Mesenchymal stem cell (in vitro differentiated cells and primary cell): ENCODE results near the gene CDSN.

Source experiments
- DNase-seq: peaks from one replicate; pipeline ENCODE4 v3.0.0-alpha.2; 2013
- H2AFZ ChIP-seq: one replicate; pipeline ENCODE4 v1.6.1; 2013; ENCODE audit warnings: low read depth, mild to moderate bottlenecking, control low read depth, inconsistent platforms, low read length, moderate library complexity
- H2AK5ac ChIP-seq: 2 replicates; pipeline ENCODE4 v1.6.1; 2013; ENCODE audit warnings: low read length, moderate library complexity, mild to moderate bottlenecking, inconsistent platforms; ENCODE audit not compliant: severe bottlenecking
- H2BK120ac ChIP-seq: one replicate; pipeline ENCODE4 v1.6.1; 2013; ENCODE audit warnings: low read depth, mild to moderate bottlenecking, inconsistent platforms, low read length, moderate library complexity
- H2BK12ac ChIP-seq, 2 experiments: one replicate each; pipeline ENCODE4 v1.6.1; 2013; ENCODE audit warnings: inconsistent platforms in 2 of 2, low read length in 2 of 2, mild to moderate bottlenecking in 2 of 2, moderate library complexity in 2 of 2, control low read depth in 1 of 2
- H2BK15ac ChIP-seq: one replicate; pipeline ENCODE4 v1.6.1; 2013; ENCODE audit warnings: mild to moderate bottlenecking, low read depth, inconsistent platforms; ENCODE audit not compliant: poor library complexity, severe bottlenecking
- H2BK5ac ChIP-seq: 2 replicates; pipeline ENCODE4 v1.6.1; 2013; ENCODE audit warnings: low read depth, mild to moderate bottlenecking, low read length, control low read depth, inconsistent platforms; ENCODE audit not compliant: poor library complexity, severe bottlenecking
- H3K14ac ChIP-seq, 2 experiments: one replicate each; pipeline ENCODE4 v1.6.1; 2013; ENCODE audit warnings: inconsistent platforms in 2 of 2, low read length in 2 of 2, control low read depth in 1 of 2, mild to moderate bottlenecking in 1 of 2, moderate library complexity in 1 of 2
- H3K18ac ChIP-seq, 2 experiments: one replicate each; pipeline ENCODE4 v1.6.1; 2013; ENCODE audit warnings: inconsistent platforms in 2 of 2, low read length in 2 of 2, control low read depth in 1 of 2, low read depth in 1 of 2, mild to moderate bottlenecking in 1 of 2
- H3K23ac ChIP-seq, 2 experiments: one replicate each; pipeline ENCODE4 v1.6.1; 2013; ENCODE audit warnings: inconsistent platforms in 2 of 2, low read length in 2 of 2, mild to moderate bottlenecking in 2 of 2, moderate library complexity in 2 of 2, control low read depth in 1 of 2
- H3K27ac ChIP-seq: 2 replicates; pipeline ENCODE4 v1.5.1; 2013; ENCODE audit warnings: mild to moderate bottlenecking, moderate library complexity, low read length, control low read depth, inconsistent platforms; ENCODE audit not compliant: poor library complexity, severe bottlenecking
- H3K27me3 ChIP-seq, 2 experiments: 2 replicates each; pipeline versions ENCODE4 v1.6.1 to v1.7.0; 2013; ENCODE audit warnings: low read length in 2 of 2, mild to moderate bottlenecking in 2 of 2, moderate library complexity in 2 of 2, control low read depth in 1 of 2, inconsistent platforms in 1 of 2; ENCODE audit not compliant: control insufficient read depth in 1 of 2, insufficient read depth in 1 of 2
- H3K36me3 ChIP-seq, 2 experiments: 2 replicates each; pipeline versions ENCODE4 v1.6.1 to v1.7.0; 2013; ENCODE audit warnings: low read length in 2 of 2, control low read depth in 1 of 2, inconsistent platforms in 1 of 2, low read depth in 1 of 2, mild to moderate bottlenecking in 1 of 2; ENCODE audit not compliant: insufficient read depth in 2 of 2, control insufficient read depth in 1 of 2
- H3K4ac ChIP-seq, 2 experiments: one replicate each; pipeline ENCODE4 v1.6.1; 2013; ENCODE audit warnings: inconsistent platforms in 2 of 2, low read length in 2 of 2, mild to moderate bottlenecking in 2 of 2, moderate library complexity in 2 of 2, control low read depth in 1 of 2, low read depth in 1 of 2
- H3K4me1 ChIP-seq: 2 replicates; pipeline ENCODE4 v1.6.1; 2013; ENCODE audit warnings: low read depth, low read length, control low read depth; ENCODE audit not compliant: control insufficient read depth, insufficient read depth
- H3K4me2 ChIP-seq: 2 replicates; pipeline ENCODE4 v1.6.1; 2013; ENCODE audit warnings: low read length, mild to moderate bottlenecking, inconsistent platforms; ENCODE audit not compliant: poor library complexity, severe bottlenecking
- H3K4me3 ChIP-seq, 2 experiments: 2 replicates each; pipeline versions ENCODE4 v1.5.1 to v1.7.0; 2013; ENCODE audit warnings: low read length in 2 of 2, mild to moderate bottlenecking in 2 of 2, control low read depth in 1 of 2, low read depth in 1 of 2; ENCODE audit not compliant: insufficient read depth in 1 of 2
- H3K79me1 ChIP-seq: replicated peaks from 2 replicates; pipeline ENCODE4 v1.6.1; 2013; ENCODE audit warnings: mild to moderate bottlenecking, control low read depth, low read length, inconsistent platforms; ENCODE audit not compliant: poor library complexity, severe bottlenecking
- H3K9ac ChIP-seq: 2 replicates; pipeline ENCODE4 v1.7.0; 2013; ENCODE audit warnings: mild to moderate bottlenecking, low read length, moderate library complexity
- H3K9me3 ChIP-seq: 2 replicates; pipeline ENCODE4 v1.7.0; 2013; ENCODE audit warnings: mild to moderate bottlenecking, low read length; ENCODE audit not compliant: control insufficient read depth
- H4K8ac ChIP-seq: one replicate; pipeline ENCODE4 v1.6.1; 2013; ENCODE audit warnings: inconsistent platforms, mild to moderate bottlenecking, low read length, moderate library complexity
- H4K91ac ChIP-seq: one replicate; pipeline ENCODE4 v1.6.1; 2013; ENCODE audit warnings: mild to moderate bottlenecking, low read length, inconsistent platforms
- WGBS: methylation state at CpG from one replicate; pipeline ENCODE4 v1.1.7; 2013; ENCODE audit warnings: mixed read lengths; 5-methylcytosine and 5-hydroxymethylcytosine counted together

Gene CDSN

DNA sequence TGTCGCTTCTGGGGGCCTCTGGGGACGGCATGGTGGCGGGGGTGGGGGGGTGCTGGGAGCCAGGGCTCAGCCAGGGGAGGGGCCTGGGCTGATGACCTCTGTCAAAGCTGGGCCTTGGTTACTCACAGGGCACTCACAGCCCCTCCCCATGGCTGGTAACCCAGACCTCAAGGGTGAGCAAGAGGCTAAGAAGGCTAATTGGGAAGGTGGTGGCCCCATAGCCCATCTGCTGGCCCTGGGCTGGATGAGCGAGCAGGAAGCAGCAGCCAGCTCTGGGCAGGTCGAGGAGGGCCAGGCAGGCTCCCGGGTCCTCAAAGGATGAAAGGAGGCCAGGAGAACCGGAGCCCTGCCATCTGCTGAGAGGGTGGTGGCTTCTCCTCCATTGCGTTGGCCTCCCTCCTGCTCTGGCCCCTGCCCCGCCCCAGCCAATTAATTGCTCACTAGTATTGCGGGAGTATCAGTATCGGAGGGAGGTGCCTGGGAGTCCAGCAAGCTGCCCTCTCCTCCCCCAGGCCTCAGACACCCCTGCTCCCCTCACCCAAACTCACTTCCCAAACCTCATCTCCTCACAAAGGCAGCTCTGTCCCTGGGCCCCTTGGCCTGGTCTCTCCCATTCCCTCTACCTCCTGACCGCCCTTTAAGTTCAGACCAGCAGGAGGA, 1.0 kb upstream of the CDSN start:
- Histone ChIP-seq H3K4me2 (no peak overlapping the region), H3K4me1 (peaks cover 35% of the 10 kb centered on the region), H4K8ac (no peak overlapping the region), H2BK12ac (peak overlapping the region in 1 of 2 experiments; percentile 4), H3K9me3 (no peaks in the 10 kb centered on the region), H3K4me3 (no peak overlapping the region), H3K79me1 (peaks cover 11% of the 10 kb centered on the region), H2AFZ (no peak overlapping the region), H3K23ac (no peak overlapping the region), H2AK5ac (peak overlapping the region; percentile 95), H4K91ac (no peak overlapping the region), H3K14ac (no peak overlapping the region), H3K9ac (no peak overlapping the region), H3K27me3 (peaks cover 0 to 9% of the 10 kb centered on the region in 2 experiments), H2BK5ac (no peak overlapping the region), H3K27ac (no peak overlapping the region), H2BK15ac (no peak overlapping the region), H3K18ac (no peak overlapping the region), H3K4ac (no peak overlapping the region), H3K36me3 (peaks cover 0 to 14% of the 10 kb centered on the region in 2 experiments), H2BK120ac (no peak overlapping the region)
- no peak for DNase-seq
- 94% methylated on average over 12 of the region's 12 CpGs for WGBS

DNA sequence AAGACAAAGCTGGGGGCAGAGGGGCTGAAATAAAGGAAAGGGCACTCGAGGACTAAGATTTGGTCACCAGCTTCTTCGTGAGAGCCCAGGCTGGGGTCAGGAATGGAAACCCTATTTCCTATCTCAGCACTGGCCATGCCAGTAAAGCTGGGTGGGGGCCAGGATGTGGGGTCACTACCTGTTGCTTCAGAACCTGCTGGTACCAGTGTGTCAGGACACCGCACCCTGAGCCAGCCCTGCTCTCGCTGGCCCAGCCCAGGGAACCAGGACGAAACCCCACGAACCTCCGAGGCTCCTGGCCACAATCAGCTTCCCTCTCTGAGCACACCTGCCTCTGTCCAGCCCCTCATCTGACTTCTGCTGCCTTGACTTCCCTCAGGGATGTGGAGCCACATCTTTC, 2.1 kb downstream of the CDSN start:
- Histone ChIP-seq H2BK120ac (no peak overlapping the region), H3K18ac (no peak overlapping the region), H3K4me1 (peaks cover 27% of the 10 kb centered on the region), H2AK5ac (peak overlapping the region; percentile 23), H3K27me3 (peaks cover 0 to 6% of the 10 kb centered on the region in 2 experiments), H2BK15ac (no peak overlapping the region), H3K36me3 (peaks cover 0 to 12% of the 10 kb centered on the region in 2 experiments), H3K27ac (no peak overlapping the region), H2AFZ (no peak overlapping the region), H3K79me1 (peaks cover 22% of the 10 kb centered on the region), H3K4ac (no peak overlapping the region), H3K4me2 (no peak overlapping the region), H3K23ac (no peak overlapping the region), H3K14ac (no peak overlapping the region), H4K91ac (no peak overlapping the region), H2BK12ac (no peak overlapping the region), H3K9me3 (no peaks in the 10 kb centered on the region), H3K4me3 (no peak overlapping the region), H2BK5ac (no peak overlapping the region), H3K9ac (no peak overlapping the region), H4K8ac (no peak overlapping the region)
- WGBS = 93% methylated on average over 7 of the region's 7 CpGs
- no peak for DNase-seq

DNA sequence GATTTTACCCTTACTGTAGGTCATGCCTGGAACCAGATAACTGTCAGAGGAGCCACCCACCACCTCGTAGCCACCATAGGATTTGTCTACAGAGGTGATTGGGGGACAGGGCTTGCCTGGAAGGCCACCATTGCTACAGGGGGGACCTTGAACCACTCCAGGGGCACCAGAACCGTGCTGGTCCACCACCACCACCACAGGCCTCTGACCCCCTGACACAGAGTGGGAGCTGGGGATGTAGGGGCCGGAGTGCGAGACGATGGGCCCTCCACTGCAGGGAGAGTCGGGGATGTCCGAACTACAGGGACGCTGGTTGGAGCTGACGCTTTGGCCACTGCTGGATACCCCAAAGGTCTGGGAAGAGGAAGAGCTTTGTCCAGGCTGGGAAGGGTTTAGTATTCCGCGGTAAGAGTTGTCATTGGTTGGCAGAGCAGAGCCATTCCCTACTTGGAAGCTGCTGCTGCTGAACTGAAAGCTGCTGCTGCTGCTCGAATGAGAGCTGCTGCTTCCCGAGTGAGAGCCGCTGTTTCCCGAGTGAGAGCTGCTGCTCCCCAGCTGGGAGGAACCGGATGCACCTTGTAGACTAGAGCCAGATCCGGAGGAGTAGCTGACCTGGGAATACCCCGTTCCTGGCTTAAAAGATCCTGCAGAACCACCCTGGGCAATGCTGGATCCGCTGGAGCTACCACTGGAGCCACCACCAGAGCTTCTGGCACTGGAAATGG, 3.4 kb downstream of the CDSN start:
- Histone ChIP-seq H4K91ac (no peak overlapping the region), H3K14ac (no peak overlapping the region), H2BK5ac (no peak overlapping the region), H3K9ac (peak overlapping the region; percentile 68), H3K4me1 (peaks cover 23% of the 10 kb centered on the region), H3K23ac (no peak overlapping the region), H3K18ac (no peak overlapping the region), H2AFZ (no peak overlapping the region), H3K36me3 (peaks cover 0 to 12% of the 10 kb centered on the region in 2 experiments), H2BK12ac (peak overlapping the region in 1 of 2 experiments; percentile 21), H3K4ac (no peak overlapping the region), H3K79me1 (peaks cover 22% of the 10 kb centered on the region), H3K27ac (no peak overlapping the region), H2BK120ac (no peak overlapping the region), H2BK15ac (peak overlapping the region; percentile 44), H2AK5ac (peak overlapping the region; percentile 18), H4K8ac (no peak overlapping the region), H3K4me3 (peak overlapping the region in 1 of 2 experiments; percentile 74), H3K9me3 (no peaks in the 10 kb centered on the region), H3K4me2 (no peak overlapping the region), H3K27me3 (peaks cover 0 to under 1% of the 10 kb centered on the region in 2 experiments)
- DNase-seq = no peak
- WGBS = 94% methylated on average over 18 of the region's 19 CpGs

DNA sequence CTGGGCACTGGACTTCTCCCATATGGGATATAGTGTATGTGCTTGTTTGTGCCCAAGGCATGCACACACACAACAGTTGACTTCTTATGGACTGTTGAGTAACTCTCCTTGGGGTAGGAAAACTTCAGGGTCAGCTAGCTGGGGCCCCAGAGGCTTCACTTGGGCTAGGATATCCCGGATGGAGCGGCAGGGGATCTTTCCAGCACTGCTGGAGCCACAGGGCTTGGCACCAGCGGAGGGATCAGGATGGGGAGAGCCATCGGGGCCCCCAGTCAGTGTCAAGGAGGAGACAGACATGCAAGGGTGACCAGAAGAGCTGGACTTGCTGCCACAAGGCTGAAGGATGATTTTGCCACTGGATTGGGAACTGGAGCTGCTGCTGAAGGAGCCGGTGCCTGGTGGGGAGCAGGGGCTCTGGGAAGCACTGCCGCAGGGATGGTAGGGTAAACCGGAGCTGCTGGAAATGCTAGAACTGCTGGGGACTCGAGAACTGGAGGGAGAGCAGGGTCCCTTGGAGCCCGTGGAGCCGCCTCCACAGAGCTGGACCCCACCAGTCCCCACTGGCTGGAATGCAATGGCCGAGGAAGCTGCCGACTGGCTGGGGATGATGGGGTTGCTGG, 4.2 kb downstream of the CDSN start:
- DNase-seq = no peak
- H3K4me3 ChIP-seq = no peak overlapping the region
- H4K91ac ChIP-seq = no peak overlapping the region
- WGBS = 94% methylated on average over 12 of the region's 12 CpGs
- no peak overlapping the region for H2BK5ac ChIP-seq
- peaks cover 0 to 12% of the 10 kb centered on the region in 2 experiments for H3K36me3 ChIP-seq
- H3K4me2 ChIP-seq = no peak overlapping the region
- no peak overlapping the region for H2BK120ac ChIP-seq
- peak overlapping the region; percentile 85 for H3K9ac ChIP-seq
- H3K27ac ChIP-seq = no peak overlapping the region
- no peak overlapping the region for H3K14ac ChIP-seq
- no peak overlapping the region for H2BK15ac ChIP-seq
- no peak overlapping the region for H3K18ac ChIP-seq
- H2BK12ac ChIP-seq = no peak overlapping the region
- H3K9me3 ChIP-seq = no peaks in the 10 kb centered on the region
- H3K23ac ChIP-seq = no peak overlapping the region
- H3K4me1 ChIP-seq = peaks cover 24% of the 10 kb centered on the region
- no peak overlapping the region for H2AFZ ChIP-seq
- peaks cover 22% of the 10 kb centered on the region for H3K79me1 ChIP-seq
- peak overlapping the region; percentile 87 for H2AK5ac ChIP-seq
- H4K8ac ChIP-seq = no peak overlapping the region
- peaks cover 0 to 4% of the 10 kb centered on the region in 2 experiments for H3K27me3 ChIP-seq
- no peak overlapping the region for H3K4ac ChIP-seq
